Inflammatory macrophage treated with lipopolysaccharide for 4 hours (primary cell): ENCODE results near the gene NDUFB7.
"Not testable (repeated sequence)": the region's sequence is repeated elsewhere in the genome, so short reads cannot be mapped to it uniquely, and the experiment has no call there.

Source experiments
- DNase-seq: peaks from one replicate; pipeline ENCODE4 v3.0.0-alpha.2; 2020

NDUFB7 gene

DNA sequence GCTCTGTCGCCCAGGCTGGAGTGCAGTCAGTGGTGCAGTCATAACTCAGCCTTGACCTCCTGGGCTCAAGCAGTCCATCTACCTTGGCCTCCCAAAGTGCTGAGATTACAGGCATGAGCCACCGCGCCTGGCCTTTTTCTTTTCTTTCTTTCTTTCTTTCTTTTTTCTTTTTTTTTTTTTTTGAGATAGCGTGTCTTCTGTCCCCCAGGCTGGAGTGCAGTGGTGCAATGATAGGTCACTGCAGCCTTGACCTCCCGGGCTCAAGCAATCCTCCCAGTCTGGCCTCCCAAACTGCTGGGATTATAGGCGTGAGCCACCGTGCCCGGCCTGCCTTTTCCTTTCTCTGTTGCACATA lies 19.9 kb downstream of the NDUFB7 start:
- DNase-seq = not testable (repeated sequence)

DNA sequence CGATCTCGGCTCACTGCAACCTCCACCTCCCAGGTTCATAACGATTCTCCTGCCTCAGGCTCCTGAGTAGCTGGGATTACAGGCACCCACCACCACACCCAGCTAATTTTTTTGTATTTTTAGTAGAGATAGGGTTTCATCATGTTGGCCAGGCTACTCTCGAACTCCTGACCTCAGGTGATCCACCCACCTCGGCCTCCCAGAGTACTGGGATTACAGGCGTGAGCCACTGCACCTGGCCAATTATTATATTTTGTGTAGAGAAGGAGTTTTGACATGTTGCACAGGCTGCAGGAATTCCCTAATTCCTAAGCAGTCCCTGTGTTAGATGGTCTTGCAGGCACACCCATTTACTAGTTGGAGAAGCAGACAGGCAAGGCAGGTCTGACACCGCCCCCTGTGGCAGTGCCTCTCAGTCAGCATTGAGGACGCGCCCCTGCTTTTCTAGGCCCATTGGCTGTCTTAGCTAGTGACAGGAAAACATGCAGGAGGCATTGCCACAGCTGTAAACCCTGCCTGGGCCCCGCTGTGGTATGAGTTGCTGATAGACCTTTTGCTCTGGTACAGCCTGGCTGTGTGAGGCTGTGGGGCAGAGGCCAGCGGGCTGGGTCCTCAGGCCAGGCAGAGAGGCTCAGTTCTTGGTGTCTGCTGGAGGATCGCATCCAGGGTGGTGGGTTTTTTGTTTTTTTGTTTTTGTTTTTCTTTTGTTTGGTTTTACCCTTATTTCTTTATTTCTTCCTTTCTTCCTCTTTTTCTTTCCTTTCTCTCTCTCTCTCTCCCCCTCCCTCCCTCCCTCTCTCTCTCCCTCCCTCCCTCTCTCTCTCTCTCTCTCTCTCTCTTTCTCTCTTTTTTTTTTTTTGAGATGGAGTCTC lies 20.5 kb downstream of the NDUFB7 start:
- DNase-seq = peak; percentile 60

DNA sequence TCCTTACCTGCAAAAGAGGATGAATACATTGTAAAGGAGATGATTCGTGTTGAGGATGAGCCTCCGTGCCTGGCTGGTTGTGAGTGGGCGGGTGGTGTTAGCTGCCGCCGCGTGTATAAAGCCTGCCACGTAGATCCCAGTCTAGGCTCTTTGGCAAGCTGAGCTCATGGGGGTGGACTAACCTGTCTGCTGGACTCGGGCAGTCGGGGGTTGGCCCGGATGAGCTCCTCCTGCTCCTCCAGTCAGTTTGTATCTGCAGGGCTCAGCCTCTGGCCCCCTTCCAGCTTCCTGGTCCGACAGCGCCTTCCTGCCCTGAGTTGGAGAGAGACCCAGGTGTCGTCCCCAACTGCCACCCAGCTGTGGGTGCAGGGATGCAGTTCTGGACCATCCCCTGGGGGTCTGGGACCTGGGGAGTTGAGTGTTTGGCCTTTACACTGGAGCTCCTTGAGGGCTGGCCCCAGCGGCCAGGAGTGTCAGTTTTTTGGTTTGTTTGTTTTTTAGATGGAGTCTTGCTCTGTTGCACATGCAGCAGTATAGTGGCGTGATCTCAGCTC lies 21.6 kb downstream of the NDUFB7 start:
- no peak for DNase-seq

DNA sequence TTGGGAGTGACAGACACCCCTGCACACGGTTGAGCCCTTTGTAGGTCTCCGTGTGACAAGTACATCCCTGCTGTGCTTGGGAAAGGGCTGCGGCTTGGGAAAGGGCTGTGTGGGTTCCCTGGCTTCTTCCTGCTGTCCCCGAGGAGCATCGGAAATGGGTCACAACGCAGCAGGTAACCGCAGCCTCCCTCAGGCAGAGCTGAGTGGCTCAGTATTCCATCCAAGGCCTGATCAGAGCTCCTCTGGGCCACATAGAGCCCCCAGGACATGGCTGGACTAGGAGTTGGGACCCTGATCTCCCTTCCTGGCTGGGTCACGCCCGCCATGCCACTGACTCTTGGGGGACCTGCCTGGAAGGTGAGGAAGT lies 26.2 kb downstream of the NDUFB7 start:
- no peak for DNase-seq

DNA sequence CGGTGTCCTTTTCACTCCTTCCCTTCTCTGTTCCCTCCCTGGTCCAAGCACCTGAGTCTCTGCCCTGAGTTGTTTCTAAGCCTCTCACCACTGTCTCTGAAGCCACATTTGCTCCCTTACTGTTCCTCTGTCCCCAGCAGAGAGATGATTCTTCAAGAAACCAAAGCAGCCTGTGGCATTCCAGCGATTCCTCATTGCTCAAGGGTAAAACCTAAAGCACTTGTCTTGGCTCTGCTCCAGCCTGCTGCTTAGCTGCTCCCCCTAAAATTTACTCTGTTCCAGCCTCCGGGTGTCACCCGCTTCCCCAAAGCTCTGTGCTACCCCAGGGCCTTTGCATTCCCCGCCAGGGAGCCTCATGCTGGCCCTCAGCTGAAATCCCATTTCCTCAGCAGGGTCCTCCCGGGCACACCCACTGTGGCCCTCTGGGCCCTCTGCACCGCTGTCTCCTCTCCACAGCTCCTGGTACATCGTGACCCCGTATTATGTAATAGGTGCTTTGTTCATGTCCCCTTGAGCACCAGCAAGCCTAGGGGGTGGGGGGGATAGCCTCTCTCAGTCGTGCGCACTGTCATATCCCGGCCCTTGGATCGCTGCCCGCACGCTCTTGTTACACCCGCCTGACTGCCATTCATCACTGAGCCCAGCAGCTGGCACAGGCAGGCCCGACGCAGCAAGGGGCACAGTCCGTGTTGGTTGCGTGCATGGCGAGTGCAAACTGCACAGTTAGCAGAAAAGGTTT lies 26.7 kb downstream of the NDUFB7 start:
- no peak for DNase-seq

DNA sequence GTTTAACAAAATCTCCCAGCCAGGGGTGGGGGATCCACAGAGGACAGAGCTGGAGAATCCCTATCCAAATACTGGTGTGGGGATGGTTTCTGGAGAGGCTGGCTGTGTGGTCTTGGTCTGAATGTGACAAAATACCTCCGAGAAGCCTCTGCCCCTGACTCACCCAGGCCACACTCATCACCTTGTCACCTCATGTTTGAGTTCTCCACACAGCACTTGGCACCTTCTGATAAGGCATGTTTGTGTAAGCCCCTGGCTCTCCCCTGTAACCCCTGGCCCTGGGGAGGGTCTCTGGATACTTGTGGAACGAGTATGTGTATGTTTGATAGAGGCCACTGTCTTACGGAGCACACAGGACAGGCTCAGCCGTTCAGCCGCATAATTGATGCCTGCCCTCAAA lies 27.8 kb downstream of the NDUFB7 start:
- DNase-seq = no peak

DNA sequence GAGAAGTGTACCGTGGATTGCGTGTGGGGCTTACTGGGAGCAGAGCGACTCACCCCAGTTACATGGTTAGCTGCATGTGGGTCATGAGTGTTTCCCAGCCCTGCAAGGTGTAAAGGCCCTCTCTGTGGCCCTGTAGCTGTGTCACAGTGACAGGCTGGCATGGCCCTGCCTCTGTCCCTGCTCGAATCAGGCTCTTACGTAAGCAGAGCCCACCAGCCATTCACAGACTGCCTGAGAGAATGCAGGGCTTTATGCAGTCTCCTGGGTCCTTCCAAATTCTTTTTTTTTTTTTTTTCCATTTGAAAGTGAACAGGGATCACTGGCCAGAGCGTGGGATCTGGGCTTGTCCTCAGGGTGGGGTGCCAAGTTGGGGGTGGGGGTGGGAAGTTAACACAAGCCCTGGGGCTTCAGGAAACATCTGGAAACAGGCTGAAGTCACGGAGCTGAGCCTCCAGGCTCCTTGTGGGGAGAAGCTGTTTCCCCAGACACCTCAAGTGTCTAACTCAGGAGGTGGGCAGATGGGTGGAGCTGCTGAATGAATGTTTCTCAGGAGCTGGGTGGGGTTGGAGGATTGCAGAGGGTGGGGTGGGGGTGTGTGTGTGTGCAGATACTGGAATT lies 29.0 kb downstream of the NDUFB7 start:
- peak; percentile 45 for DNase-seq

DNA sequence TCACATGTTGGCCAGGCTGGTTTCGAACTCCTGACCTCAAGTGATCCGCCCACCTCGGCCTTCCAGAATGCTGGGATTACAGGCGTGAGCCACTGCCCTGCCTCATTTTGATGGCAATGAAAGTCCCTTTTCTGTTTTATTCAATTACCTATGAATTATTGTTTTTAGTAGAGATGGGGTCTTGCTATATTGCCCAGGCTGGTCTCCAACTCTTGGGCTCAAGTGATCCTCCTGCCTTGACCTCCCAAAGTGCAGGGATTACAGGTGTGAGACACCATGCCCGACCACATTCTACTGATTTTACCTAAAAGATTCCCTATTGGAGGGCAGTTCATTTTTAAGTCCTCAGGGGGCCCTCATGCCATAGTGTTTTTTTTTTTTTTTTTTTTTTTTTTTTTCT lies 29.9 kb downstream of the NDUFB7 start:
- DNase-seq = not testable (repeated sequence)

DNA sequence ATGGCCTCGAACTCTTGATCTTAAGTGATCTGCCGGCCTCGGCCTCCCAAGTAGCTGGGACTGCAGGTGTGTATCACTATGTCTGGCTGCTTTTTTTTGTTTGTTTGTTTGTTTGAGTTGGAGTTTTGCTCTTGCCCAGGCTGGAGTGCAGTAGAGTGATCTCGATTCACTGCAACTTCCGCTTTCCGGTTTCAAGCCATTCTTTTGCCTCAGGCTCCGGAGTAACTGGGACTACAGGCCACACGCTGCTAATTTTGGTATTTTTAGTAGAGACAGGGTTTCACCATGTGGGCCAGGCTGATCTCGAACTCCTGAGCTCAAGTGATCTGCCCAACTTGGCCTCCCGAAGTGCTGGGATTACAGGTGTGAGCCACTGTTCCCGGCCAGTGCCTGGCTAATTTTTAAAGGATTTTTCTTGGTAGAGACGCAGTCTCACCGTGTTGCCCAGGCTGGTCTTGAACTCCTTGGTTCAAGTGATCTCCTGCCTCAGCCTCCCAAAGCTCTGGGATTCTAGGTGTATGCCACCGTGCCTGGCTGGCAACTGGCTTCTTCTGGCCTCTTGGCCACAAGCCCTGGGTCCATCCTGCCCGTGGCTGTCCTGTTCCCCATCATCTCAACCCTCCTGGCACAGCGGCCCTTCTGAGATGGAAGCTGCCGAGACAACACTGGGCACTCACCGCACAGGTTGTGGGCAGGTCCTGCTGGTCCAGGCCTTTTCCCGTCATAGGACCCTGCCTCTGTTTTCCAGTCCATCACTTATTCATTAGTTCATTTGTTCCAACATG lies 30.9 kb downstream of the NDUFB7 start:
- no peak for DNase-seq

DNA sequence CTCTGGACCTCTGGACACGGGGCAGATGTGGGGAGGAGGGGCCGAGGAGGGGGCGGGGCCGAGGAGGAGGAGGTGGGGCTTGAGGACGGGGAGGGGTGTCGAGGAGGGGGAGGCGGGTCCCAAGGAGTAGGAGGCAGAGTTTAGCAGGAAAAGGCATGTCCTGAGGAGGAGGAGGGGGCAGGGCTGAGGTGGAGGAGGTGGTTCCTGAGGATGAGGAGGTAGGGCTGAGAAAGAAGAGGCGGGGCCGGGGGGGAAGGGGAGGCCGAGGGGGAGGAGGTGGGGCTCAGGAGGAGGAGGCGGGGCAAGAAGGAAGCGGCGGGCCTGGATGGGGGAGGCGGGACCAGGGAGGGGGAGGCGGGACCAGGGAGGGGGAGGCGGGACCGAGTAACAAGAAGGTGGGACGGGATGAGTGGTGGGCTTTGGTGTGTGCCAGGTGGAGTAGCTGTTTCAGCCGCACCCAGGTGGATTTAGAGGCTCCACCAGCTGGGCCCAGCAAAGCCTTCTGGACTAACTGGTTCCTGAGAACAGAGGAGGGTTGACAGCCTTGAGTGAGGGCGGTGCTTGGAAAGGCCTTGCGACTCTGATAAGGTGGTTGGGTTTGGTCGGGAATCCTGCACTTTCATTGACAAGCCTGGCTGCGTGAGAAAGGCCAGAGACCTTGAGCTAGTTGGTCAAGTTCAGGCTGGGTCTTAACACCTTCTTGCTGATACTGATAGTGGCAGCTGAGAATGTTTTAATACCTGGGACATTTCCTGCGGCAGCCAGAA lies 34.8 kb downstream of the NDUFB7 start:
- DNase-seq = peak; percentile 16

DNA sequence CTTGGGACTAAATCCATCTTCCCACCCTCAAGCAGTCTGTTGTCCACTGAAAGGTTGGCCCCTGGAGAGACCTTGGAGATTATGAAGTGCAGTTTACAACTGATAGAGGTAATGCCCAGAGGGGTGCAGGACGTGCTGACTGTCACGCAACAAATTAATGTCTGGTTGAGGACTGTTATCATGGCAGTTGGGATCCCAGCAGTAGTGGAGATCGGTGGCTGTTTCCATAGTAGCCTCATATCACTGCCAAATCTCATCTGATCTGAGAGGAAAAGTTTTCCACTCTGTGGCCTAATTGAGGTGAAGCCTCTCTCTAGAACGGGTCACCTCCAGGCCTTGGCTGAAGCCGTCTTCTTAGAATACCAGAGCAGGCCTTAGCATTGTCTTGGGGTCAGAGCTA lies 38.4 kb downstream of the NDUFB7 start:
- DNase-seq = no peak

DNA sequence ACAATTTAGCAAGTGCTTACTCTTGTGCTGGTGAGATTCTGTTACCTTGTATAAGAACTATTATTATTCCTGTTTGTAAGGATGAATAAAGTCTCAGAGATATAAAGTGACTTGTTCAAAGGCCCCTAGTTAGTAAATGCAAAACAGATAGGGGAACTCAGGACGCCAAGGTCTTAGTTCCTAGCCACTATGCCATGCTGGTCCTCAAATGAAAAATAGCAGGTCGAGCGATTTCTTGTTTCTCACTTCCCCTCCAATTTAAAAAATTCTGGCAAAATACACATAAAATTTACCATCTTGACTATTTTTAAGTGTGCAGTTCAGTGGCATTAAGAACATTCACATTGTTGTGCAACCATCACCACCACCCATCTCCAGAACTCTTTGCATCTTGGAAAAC lies 41.4 kb downstream of the NDUFB7 start:
- DNase-seq = no peak

DNA sequence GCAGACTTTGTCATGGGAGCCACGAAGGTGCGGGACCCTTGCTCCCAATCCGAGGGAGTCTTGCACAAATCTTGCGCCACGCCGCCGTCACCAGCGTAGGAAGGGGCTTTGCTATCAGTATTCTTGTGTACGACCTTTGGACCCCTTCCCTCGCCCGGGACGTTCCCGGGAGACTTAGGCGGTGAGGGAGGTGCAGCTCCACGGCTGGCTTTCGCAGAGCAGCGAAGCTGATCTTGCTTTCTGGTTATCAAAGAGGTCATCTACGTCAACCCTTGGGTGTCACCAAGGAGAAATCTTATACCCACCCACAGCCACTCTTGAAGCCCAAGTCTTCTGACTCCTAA lies 41.9 kb downstream of the NDUFB7 start:
- DNase-seq = peak; percentile 58

DNA sequence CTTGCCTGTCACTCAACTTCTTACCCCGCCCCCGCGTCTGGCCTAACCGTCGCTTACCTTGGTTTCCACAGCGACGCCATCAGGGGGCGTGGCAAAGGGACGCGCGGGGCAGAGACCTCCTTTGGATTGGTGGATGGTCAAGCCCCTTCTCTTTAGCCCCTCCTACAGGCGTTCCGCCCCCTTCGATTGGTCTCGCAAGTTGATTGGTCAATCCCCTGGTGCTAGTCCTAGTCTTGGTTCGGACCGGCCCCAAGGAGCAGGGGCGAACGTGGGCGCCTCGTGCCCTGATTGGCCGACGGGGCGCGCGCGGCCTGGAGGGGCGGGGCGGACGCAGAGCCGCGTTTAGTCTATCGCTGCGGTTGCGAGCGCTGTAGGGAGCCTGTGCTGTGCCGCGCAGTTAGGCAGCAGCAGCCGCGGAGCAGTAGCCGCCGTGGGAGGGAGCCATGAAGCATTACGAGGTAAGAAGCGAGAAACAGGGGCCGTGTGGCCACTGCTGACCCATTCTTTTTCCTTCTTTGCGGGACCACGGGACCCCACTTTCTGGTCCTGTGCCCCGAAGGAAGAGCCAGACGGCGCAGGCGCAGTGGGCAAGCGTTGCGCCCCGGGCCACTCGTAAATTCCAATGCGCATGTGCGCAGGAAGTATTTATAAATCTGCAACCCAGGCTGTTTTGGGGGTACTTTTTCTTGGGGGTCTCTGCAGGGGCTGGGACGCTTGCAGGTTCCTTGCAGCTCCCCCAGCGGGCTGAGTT lies 42.4 kb downstream of the NDUFB7 start, which contains the start of gene TECR:
Gene TECR (plus strand): TSS at position 341 of the 751 bp plus-strand sequence. CDS start 103 bp downstream, at position 444.
- peak; percentile 100 for DNase-seq

DNA sequence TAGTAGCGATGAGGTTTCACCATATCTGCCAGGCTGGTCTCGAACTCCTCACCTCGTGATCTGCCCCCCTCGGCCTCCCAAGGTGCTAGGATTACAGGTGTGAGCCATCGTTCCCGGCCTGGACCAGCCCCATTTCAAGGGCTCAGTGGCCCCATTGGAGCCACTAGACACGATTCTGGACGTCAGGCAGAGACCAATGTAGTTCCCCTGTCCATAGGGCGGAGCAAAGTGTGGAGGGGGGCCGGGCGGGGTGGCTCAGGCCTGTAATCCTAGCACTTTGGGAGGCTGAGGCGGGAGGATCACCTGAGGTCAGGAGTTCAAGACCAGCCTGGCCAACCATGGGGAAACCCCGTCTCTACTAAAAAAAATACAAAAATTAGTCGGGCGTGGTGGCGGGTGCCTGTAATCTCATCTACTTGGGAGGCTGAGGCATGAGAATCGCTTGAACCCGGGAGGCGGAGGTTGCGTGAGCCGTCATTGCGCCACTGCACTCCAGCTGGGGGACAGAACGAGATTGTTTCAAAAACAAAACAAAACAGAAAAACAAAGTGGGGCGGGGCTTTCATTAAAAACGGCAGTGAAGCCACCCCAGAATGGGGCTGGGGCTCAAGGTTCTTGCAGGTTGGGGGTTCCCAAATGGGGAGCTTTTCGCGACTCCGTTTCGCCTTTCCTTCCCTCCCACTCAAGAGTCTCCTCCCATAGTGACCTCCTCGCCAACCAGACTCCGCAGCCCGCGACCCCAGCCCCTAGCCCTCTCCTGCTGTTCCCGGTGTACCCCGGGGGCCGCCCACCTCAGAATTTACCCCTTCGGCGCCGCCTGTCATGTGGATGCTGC lies 43.2 kb downstream of the NDUFB7 start:
- DNase-seq = peak; percentile 45

DNA sequence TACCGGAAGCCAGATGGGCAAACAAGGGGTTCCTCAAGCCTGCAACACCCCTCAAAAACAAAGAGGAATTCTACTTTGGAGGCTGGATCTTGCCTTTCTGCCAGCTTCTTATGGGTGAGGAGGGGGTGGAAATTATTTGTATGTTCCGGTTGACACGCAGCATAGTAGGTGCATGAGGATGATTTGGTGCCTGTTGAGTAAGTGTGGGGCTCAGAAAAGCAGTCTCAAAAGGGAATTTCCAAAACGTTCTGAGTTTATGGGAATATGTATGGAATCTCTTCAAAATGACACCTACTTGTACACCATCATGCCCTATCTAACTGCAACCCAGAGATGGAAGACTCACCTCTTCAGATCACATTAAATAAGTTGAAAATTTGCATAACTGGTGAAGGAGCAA lies 45.4 kb downstream of the NDUFB7 start:
- DNase-seq = no peak

DNA sequence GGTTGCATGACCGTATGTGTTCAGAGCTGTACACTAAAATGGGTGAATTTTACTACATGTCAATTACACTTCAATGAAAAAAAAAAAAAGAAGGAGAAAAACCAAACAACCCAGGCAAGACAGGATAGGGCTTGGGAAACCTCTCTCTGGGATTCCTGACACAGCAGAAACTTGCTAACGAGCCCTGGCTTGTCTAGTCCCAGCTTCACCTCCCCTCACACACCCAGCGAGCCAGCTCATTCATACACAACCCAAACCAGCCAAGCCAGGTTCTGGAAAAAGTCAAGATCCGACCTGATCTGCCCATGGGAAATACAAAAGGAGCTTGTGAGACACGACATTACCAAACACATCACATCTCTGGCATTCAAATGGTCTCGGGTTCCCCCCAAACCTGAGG lies 46.1 kb downstream of the NDUFB7 start:
- DNase-seq = no peak

DNA sequence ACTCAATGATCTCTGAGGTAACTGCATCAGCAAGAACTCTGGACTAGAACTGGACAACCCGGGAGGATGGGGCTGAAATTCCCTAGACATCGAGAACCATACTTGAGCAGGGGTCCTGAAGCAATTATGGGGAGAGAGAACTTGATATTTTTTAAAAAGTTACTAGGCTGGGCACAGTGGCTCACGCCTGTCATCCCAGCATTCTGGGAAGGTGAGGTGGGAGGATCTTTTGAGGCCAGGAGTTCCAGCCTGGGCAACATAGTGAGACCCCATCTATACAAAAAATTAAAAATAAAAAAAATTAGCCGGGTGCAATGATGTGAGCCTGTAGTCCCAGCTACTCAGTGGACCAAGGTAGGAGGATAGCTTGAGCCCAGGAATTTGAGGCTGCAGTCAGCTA lies 51.3 kb downstream of the NDUFB7 start:
- DNase-seq = no peak

DNA sequence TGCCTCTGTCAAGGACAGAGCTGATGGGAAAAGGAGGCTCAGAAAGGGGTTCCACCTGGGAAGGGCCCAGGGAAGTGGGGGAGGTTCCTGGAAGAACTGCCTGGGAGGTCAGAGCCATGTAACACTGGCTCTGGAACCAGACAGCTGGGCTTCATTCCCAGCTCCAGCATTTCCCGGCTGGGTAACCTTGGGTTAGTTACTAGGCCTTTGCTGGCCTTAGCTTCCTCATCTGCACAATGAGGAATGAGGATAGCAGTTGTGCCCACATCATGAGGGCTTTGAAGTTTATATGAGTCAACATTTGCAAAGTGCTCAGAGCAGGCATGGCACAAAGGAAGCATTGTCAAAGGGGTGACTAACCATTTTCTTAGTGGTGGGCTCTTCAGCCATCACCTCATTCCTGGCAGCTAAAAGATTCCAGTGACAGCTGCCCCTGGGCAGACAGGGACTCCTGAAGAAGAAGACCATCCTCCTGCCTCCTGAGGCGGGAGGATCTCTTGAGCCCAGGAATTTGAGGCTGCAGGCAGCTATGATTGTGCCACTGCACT lies 51.9 kb downstream of the NDUFB7 start:
- DNase-seq = peak; percentile 80

DNA sequence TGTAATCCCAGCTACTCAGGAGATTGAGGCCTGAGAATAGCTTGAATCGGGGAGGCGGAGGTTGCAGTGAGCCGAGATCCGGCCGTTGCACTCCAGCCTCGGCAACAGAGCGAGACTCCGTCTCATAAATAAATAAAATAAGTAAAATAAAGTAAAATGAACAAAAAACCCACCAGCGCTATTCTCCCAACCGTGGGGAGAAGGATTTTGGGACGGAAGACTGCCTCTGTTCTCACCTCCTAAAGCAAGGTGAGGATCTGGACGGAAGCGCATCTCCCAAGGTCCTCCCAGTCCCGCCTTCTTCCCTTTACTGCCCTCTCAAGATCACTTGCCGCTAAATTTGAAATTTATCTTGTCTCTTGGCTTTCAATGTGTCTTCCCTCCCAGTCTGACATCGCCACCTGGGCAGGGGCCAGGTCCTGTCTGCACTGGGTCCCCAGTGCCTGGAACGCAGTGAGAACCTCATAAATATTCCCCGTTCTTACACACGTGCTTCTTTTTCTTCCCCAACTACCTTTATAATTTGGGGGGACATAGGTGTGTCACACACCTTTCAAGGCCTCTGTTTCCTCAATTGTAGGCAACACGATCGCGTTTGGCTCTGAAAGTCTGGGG lies 52.5 kb downstream of the NDUFB7 start:
- no peak for DNase-seq
